ENCODE results near the gene PKP4.
"Not testable (repeated sequence)": the region's sequence is repeated elsewhere in the genome, so short reads cannot be mapped to it uniquely, and the experiment has no call there.

Gene PKP4

DNA sequence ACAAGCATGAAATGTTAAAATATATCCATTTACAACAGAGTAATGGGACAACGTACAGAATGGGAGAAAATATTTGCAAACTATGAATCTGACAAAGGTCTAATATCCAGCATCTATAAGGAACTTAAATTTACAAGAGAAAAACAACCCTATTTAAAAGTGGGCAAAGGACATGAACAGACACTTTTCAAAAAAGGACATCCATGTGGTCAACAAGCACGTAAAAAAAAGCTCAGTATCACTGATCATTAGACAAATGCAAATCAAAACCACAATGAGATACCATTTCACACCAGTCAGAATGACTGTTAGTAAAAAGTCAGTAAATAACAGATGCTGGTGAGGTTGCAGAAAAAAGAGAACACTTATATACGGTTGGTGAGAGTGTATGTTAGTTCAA is 16.1 kb downstream of the PKP4 start:
- not testable (repeated sequence) for DNase-seq (ENCODE audit: low read depth in 1 of 2, low spot score in 1 of 2)

DNA sequence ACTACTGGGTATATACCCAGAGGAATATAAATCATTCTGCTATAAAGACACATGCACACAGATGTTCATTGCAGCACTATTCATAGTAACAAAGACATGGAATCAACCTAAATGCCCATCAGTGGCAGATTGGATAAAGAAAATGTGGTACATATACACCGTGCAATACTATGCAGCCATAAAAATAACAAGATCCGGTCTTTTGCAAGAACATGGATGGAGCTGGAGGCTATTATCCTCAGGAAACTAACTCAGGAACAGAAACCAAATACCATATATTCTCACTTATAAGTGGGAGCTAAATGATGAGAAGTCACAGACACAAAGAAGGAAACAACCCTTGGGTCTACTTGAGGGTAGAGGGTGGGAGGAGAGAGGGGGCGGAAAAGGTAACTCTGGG is 16.5 kb downstream of the PKP4 start:
- DNase-seq (ENCODE audit: low read depth in 1 of 2, low spot score in 1 of 2): not testable (repeated sequence)

DNA sequence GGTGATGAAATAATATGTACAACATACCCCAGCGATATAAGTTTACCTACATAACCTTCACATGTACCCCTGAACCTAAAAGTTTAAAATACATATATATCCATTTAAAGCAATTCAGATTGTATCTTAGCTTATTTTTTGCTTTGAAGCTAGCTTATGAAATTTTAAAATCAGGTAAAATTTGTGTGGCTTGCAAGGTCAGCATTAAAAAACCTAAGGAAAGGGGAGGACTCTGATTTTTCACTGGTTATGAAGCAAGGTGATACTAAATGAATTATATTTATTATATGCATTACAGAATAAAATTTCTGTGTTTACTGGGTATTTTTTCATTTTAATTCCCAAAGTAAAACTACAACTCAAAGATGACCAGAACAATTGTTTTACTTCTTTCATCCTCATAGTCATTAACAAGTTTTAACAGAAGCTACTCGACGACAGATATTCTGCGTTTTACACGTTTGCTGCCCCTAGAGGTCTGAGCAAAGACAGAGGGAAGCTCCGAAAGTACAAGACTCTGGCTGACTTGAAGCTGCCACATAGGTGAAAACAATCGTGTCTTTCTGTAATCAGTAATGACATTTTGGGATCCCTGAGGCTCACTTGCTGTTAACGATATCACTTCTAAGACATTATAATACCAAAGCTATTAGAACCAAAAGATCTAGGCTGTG is 17.1 kb downstream of the PKP4 start:
- no peak for DNase-seq (ENCODE audit: low read depth in 1 of 2, low spot score in 1 of 2)

DNA sequence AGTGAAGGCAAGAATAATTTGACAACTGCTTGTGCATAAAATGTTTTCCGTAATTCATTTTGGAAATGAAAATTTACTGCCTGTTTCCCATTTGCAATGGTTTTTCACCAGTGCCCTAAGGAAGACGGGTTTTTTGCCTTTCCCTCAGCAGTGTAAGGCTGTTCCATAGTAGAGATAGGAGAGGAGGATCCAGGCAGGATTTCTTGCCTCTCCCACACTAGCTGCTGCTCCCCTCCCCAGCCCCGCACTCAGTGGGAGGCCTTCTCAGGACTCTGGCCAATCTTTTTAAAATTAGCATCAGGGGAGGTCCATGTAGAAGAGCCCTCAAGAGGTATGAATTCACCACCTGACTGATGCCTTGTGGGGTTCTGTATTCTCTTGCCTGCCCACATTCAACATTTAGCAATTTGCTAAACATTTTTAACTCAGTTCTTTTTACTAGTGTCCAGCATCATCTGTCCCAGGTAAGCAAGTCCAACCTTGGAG is 17.8 kb downstream of the PKP4 start:
- not testable (repeated sequence) for DNase-seq (ENCODE audit: low read depth in 1 of 2, low spot score in 1 of 2)

DNA sequence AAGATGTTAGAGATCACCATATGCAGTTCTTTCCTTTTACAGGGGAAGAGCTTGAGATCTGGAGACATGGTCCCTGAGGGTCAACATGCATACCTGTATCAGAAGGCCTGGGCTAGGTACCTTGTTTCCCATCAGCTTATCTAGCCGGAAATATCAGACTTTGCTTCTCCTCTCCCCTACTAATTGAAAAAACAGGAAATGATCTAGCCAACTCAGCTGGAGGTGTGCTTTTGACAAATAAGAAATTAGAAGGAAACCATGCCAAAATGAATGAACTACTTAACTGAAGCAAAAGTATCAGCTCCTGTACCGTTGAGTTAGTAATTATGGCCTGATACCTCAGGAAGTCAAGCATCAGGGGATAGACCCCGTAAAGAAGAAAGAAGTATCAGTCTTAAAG is 20.4 kb downstream of the PKP4 start:
- DNase-seq (ENCODE audit: low read depth in 1 of 2, low spot score in 1 of 2): no peak

DNA sequence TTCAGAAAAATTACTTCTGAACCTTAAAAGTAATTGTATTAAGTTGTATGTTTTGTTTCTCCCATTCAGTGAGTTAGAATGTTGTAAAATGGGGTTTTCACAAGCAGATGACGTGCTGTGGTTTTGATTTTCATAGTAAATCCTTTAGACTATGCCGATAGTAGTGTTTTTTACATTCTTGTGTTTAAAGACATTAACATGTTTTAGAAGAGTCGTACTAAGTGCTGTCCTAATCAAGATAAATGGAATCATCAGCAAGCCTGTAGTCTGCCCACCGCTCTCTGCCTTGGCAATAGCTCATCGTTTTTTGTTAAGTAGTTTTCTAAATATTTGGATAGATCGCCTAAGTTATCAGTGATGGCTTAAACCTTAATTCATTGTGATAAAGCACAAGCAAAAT is 21.5 kb downstream of the PKP4 start:
- no peak for DNase-seq (ENCODE audit: low read depth in 1 of 2, low spot score in 1 of 2)

DNA sequence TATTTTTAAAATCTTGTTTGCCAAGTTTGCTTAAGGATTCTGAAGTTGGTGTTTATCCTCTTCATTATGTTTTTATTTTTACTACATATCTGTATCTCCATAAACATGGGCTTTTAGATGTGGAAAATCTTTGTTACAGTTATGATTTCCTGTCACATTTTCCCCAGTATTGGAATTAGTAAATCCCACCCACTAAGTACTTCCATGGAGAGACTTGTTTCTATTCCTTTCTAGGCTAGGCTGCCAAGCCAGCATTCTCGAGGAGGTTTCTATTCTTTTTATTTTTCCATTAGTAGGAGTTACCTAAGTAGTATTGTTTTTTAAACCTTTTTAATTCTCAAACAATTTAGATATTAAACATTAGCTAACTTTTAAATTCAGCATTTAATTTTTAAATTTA is 22.1 kb downstream of the PKP4 start:
- no peak for DNase-seq (ENCODE audit: low read depth in 1 of 2, low spot score in 1 of 2)

DNA sequence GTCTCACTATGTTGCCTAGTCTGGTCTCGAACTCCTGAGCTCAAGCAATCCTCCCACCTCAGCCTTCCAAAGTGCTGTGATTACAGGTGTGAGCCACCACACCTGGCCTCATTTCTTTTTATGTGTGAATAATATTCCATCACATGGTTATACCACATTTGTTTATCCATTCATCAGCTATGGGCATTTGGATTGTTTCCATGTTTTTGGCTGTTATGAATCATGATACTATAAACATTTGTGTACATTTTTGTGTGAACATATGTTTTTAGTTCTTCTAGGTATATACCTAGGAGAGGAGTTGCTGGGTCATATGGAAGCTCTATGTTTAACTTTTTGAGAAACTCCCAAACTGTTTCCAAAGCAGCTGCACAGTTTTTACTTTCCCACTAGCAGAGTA is 24.4 kb downstream of the PKP4 start:
- DNase-seq (ENCODE audit: low read depth in 1 of 2, low spot score in 1 of 2): no peak

DNA sequence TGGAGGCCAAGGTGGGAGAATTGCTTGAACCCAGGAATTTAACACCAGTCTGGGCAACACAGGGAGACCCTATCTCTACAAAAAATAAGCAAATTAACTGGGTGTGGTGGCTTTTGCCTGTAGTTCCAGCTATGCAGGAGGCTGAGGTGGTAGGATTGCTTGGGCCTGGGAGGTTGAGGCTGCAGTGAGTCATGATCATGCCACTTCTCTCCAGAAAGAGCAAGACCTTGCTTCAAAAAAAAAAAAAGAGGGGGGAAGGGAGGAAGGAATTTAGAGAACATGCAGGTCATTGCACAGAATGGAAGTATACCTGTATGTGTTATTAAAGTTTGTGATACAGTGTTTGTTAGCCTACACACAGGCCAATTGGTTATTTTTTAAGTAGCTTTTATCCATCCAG is 25.8 kb downstream of the PKP4 start:
- no peak for DNase-seq (ENCODE audit: low read depth in 1 of 2, low spot score in 1 of 2)

DNA sequence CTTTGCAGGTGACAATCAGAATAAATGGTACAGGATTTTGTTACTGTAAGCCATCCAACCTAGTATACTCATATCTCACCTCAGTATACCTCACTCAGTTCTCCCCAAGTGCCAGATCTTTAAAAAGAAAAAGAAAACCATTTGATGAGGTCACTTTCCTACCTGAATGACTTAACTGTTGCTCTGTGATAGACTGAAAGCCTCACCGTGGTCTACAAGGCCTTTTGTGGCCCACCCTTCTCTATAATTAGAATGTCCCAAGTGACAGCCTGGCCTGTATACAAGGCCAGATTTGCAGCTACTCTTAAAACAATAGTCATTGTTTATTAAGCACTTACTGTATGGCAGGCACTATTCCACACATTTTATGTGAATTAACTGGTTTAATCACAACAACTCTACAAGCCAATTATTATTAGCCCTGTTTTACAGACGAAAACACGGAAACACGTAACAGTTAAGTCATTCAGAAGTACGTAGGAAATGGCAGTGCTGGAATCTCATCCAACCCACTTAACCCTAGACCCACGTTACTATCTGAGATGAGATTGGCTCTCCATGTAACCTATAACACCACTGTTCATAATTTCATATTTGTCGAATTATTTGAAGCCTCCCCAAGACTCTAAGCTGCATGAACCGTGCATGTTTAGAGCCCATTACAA is 28.3 kb downstream of the PKP4 start:
- DNase-seq (ENCODE audit: low read depth in 1 of 2, low spot score in 1 of 2): no peak

DNA sequence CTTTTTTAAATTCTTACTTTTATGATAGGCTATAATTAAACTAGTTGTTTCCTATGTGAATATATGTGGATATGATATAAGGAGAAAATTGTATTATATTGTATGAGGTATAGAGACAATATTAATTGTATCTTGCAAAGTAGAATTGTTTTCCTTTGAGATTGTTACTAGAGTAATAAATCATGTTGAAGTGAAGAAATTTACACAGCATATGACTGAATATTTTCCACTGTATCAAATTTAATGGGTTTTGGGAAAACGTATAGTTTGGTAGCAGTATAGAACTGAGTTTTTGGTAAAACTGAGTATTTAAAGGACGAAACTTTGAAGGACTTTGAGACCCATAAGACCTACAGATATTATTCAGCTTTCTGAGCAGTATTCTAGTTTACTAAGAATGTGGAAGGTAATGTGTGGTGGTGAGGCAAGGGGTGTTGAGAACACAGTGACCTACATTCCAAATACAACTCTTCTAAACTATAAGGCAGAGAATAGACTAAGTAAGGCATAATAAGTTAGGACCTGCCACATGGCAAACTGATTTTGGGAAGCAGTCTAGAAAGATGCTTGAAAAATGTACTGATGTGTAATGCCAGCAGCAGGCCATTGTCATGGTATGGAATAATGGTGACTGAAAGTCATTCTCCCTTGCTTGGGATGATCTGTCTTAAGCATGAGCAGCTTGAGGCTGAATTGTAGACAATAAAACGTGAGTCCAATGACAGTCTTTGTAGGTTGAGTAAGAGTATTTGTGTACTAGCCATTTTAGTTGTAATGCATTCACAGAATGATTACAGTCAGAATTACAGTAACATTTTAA is 29.6 kb downstream of the PKP4 start:
- no peak for DNase-seq (ENCODE audit: low read depth in 1 of 2, low spot score in 1 of 2)

DNA sequence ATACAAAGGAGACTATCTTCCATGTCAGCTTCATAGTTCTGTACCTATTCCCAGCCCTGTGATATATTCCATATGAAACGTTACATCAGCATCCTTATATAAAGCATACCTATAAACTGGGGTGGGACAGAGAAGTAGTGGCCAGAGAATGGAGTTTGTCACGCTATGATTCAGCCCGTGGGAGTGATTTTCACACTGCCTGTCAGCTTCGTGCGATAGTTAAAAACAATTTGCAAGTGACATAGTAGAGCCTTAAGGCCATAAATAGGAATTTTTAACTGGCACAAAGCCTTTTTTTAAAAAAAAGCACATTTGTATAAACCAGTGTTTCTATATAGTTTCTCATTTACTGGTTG is 30.2 kb downstream of the PKP4 start:
- DNase-seq (ENCODE audit: low read depth in 1 of 2, low spot score in 1 of 2): no peak

DNA sequence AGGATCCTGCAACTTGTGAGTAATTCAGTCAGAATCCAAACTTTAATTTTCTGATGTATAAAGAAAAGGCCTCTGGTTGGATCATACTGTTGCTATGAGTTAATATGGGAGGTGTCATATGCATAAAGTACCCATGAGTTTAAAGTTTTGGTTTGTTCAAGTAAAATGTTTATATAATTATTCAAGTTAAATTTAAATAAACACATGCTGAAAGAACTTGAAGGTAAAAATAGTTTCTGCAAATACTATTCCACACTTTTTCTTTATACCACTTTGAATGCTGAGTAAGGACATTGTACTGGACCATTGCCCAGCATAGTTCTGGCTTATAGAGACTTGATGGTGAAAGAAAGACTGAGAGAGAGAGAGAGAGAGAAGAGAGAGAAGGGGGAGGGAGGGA is 30.7 kb downstream of the PKP4 start:
- no peak for DNase-seq (ENCODE audit: low read depth in 1 of 2, low spot score in 1 of 2)

DNA sequence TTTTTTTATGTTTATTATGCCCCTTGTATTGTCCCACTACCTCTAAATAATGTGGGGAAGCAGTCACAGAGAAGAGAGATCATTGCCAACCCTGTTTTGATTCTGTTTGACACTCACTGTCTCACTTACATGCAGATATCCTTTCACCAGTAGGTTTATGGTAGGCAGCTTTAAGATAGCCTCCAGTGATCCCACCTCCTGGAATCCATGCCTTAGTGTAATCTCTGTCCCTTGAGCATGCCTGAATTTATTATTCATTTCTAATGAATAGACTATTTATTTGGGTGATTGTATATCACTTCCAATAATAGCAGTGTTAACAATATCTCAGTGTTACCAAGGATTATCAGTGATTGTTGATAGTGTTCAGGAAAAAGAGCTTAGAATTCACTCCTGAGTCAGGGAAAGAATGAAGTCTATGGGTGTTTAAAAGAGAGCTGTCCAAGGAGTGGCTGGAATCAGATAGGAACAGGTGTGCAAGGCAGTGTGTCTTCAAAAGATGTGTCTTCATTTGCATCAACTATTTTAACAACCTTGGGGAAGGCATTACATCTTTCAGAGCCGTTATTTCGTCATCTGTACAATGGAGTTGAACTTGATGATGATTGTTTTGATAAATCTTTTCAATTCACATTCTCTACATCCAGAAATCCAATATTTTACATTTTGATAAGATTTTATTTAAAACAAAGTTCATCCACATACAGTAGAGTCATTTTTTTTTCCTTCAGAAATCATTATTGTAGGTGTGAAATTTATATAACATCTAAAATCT is 31.9 kb downstream of the PKP4 start:
- DNase-seq (ENCODE audit: low read depth in 1 of 2, low spot score in 1 of 2): no peak

DNA sequence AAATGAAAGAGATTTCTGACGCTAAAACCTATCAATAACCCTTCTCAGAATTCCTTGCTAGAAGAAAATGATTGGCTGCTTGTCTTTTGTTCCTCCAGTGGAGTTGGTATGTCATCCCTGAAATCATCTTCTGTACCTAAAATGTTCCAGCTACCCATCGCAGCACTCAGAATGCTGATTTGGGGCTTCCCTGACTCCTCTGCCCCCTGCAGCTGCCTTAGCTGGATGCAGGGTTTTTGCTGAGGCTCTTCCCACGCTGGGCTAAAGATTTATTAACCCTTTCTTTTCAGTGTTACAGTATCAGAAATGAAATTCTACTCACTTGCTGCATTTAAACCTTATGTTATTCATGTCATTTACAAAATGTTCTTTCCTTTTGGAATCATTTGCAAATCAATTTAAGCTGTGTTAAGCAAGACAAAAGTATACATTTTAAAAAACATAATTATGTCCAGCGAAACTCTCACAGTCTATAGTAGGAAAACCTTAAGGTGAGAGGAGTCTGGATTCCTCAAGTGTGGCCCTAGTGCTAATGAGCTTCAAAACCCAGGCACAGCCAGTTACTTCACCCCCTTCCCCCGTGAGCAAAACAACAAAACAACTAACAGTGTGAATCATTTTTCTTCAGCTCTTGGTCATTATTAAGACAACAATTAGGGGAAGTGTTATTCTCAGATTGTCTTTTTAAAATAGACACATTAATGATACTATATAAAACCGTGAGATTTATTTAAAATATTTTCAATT is 32.8 kb downstream of the PKP4 start:
- no peak for DNase-seq (ENCODE audit: low read depth in 1 of 2, low spot score in 1 of 2)

DNA sequence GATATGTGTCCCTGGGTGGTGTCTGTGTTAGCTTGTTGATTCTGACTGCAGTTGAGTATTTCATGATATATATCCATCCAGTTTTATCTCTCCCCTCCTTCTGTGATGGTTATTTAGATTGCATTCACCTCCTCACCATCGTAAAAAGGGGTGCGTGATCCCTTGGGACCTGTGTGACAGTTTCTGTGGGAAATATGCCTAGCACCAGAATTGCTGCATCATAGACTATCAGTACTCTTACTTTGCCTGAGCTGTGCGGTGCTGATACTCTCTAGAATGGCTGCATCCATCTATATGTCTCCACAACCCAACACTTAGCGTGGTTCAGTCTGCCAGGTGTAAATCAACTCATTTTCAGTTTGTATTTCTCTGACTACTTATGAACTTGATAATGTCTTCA is 34.3 kb downstream of the PKP4 start:
- DNase-seq (ENCODE audit: low read depth in 1 of 2, low spot score in 1 of 2): no peak

DNA sequence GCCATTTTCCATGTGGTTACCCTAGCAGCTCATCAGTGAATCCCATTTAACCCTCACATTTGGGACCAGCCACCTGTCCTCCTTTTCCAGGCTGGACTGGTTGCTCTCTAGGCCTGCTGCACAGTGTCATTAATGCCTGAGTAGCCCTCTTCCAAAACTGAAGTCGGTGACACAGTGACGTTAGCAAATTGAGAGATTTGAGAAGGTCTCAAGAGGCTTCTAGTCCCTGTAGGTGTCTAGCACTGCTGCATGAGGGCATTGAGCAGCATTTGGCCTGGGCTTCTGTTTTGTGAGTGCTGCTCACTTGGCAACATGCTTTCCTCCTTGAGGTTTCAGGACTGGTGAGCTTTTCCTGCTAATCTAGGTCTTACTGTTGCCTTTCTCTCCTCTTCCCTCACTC is 36.7 kb downstream of the PKP4 start:
- DNase-seq (ENCODE audit: low read depth in 1 of 2, low spot score in 1 of 2): no peak

DNA sequence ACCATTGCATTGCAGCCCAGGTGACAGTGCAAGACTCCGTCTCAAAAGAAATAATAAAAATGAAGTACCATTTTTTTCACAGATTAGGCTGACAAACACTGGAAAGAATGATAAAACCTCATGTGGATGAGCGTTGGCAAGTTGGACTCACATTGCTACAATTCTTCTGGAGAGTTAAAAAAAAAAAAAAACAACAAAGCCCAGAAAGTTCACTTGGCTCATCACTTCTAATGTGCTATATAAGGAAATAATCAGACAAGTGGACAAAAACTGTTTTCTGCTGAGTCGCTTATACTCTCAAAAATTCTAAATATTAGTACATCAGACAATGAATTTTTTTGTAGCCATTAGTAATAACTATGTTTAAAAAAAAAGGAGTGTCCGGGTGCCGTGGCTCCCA is 38.4 kb downstream of the PKP4 start:
- no peak for DNase-seq (ENCODE audit: low read depth in 1 of 2, low spot score in 1 of 2)

DNA sequence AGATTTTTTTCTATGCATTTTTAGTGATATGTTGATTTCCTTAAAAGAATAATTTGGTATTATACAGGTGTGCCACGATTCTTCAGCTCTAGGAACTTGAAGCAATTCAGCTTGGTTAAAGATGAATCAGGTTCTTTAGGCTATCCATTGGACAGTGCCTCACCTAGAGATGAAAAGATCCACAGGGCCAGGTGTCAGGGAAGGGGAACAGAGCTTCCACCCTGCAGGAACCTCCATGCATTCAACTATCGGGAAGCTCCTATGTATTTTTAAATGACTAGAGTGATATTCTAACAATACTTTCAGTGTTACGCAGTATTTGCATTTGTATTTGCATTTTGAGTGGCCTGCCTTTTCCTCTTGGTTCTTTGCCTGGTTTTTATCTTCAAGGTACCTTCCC is 40.2 kb downstream of the PKP4 start:
- DNase-seq (ENCODE audit: low read depth in 1 of 2, low spot score in 1 of 2): no peak

DNA sequence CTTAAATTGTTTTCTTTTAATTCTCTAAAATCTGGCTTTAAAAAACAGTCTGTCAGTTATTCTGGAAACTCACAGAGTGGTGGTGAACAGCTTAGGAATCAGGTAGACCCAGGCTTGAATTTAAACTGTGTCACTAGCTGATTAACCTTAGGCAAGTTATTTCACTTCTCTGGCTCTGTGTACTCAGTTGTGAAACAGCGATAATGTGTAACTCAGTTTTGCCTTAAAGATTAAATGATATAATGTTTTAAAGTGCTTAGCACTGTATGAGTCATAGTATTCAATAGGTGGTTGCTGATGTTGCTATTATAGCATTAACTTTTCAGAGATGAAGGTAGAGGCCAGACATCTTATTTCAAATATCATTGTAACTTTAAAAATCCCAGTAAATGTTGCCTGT is 40.7 kb downstream of the PKP4 start:
- no peak for DNase-seq (ENCODE audit: low read depth in 1 of 2, low spot score in 1 of 2)
